Chondrocyte (in vitro differentiated cells): ENCODE results near the gene PPARA. TPM values are rescaled to one million over a fixed set of nuclear protein-coding genes. Genes with fewer than 3 reads are reported as not detected.

Experiments
- DNase-seq: peaks from one replicate; pipeline ENCODE4 v3.0.0; 2021; ENCODE audit warnings: mixed read lengths, low spot score
- H3K27ac Mint-ChIP-seq: one replicate; pipeline ENCODE4 v1.8.0; 2021; ENCODE audit warnings: mild to moderate bottlenecking, moderate library complexity, mixed read lengths; ENCODE audit not compliant: unreplicated experiment
- H3K27me3 Mint-ChIP-seq: 2 replicates; pipeline ENCODE4 v1.8.0; 2021; ENCODE audit warnings: low read depth, mixed read lengths
- H3K36me3 Mint-ChIP-seq: 2 replicates; pipeline ENCODE4 v1.8.0; 2021; ENCODE audit warnings: low read depth, mixed read lengths
- H3K4me1 Mint-ChIP-seq: 2 replicates; pipeline ENCODE4 v1.8.0; 2021; ENCODE audit warnings: low read depth, mild to moderate bottlenecking, mixed read lengths
- H3K4me3 Mint-ChIP-seq: one replicate; pipeline ENCODE4 v1.8.0; 2021; ENCODE audit warnings: mild to moderate bottlenecking, moderate library complexity, mixed read lengths; ENCODE audit not compliant: unreplicated experiment
- H3K9me3 Mint-ChIP-seq: 2 replicates; pipeline ENCODE4 v1.8.0; 2021; ENCODE audit warnings: low read depth, mixed read lengths
- total RNA-seq: library from RNA; stranded (reverse); gene quantifications from 3 replicates; pipeline ENCODE4 v1.2.1, GENCODE V29; 2021
- TF ChIP-seq, protein P1 (sequence below): fragments of 200-600 bp; sonication (generic); IDR thresholded peaks from 2 replicates; pipeline ENCODE4 v1.5.0; 2021; ENCODE audit warnings: antibody characterized with exemption, mild to moderate bottlenecking, moderate library complexity

Gene PPARA
- total RNA-seq, 1 donor from 2014 or later = 16.0 TPM

DNA sequence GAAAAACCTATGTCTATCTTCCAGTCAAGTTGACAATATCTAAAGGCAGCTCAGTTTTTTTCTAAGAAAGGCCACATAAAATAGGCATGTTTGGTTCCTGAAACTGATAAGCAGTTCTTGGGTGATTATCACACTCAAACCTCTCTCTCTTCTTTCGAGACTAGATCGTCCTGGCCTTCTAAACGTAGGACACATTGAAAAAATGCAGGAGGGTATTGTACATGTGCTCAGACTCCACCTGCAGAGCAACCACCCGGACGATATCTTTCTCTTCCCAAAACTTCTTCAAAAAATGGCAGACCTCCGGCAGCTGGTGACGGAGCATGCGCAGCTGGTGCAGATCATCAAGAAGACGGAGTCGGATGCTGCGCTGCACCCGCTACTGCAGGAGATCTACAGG is 84.6 kb downstream of the PPARA start:
- Mint-ChIP-seq H3K9me3 (no peaks in the 10 kb centered on the region), H3K27ac (peak overlapping the region; percentile 22), H3K4me3 (no peak overlapping the region), H3K27me3 (no peaks in the 10 kb centered on the region), H3K4me1 (peaks cover 12% of the 10 kb centered on the region), H3K36me3 (peaks cover 12% of the 10 kb centered on the region)
- no peak for DNase-seq
- TF ChIP-seq, protein P1, sequence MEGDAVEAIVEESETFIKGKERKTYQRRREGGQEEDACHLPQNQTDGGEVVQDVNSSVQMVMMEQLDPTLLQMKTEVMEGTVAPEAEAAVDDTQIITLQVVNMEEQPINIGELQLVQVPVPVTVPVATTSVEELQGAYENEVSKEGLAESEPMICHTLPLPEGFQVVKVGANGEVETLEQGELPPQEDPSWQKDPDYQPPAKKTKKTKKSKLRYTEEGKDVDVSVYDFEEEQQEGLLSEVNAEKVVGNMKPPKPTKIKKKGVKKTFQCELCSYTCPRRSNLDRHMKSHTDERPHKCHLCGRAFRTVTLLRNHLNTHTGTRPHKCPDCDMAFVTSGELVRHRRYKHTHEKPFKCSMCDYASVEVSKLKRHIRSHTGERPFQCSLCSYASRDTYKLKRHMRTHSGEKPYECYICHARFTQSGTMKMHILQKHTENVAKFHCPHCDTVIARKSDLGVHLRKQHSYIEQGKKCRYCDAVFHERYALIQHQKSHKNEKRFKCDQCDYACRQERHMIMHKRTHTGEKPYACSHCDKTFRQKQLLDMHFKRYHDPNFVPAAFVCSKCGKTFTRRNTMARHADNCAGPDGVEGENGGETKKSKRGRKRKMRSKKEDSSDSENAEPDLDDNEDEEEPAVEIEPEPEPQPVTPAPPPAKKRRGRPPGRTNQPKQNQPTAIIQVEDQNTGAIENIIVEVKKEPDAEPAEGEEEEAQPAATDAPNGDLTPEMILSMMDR = no peak

DNA sequence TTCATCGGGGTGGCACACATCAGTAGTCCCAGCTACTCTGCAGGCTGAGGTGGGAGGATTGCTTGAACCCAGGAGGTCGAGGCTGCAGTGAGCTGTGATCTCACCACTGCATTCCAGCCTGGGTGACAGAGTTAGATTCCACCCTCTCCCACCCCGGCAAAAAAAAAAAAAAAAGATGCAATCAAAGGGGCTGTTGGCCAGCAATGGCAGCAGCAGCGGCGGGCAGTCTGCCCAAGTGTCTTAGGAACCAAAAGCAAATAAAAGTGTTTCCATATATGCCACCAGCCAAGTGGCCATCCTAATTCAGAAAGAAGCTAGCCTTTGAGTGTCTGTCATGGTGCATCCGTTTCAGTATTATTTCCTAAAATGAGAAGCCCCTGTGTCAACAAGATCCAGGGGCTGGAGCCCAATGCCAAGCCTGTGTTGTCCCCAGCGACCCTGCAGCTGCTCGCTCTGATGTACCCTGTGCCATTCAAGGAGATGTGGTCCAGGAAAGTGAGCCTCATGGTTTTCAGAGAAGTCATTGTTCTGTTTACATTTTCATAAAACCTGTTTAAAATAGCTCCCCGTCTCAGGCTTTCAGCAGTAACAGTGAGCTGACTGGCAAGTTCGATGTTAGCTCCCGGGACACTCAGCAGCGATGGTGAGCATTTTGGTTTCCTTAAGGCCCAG is 87.3 kb downstream of the PPARA start:
- no peak overlapping the region for H3K27ac Mint-ChIP-seq

GRCh38 chr22:46238541-46238940 is 88.2 kb downstream of the PPARA start:
- TF ChIP-seq, protein P1 = no peak
- Mint-ChIP-seq H3K27me3 (no peaks in the 10 kb centered on the region), H3K36me3 (peaks cover 14% of the 10 kb centered on the region), H3K4me3 (no peak overlapping the region), H3K4me1 (peaks cover 11% of the 10 kb centered on the region), H3K27ac (no peak overlapping the region), H3K9me3 (no peaks in the 10 kb centered on the region)
- no peak for DNase-seq

More for the DNA sequence above, 87.3 kb downstream of the PPARA start:
- H3K36me3 Mint-ChIP-seq = peaks cover 14% of the 10 kb centered on the region
- no peak overlapping the region for H3K4me3 Mint-ChIP-seq
- no peaks in the 10 kb centered on the region for H3K9me3 Mint-ChIP-seq
- peaks cover 16% of the 10 kb centered on the region for H3K4me1 Mint-ChIP-seq
- H3K27me3 Mint-ChIP-seq = no peaks in the 10 kb centered on the region
- TF ChIP-seq, protein P1 = no peak
- no peak for DNase-seq

- Mint-ChIP-seq H3K4me1 (peaks cover 6% of the 10 kb centered on the region), H3K9me3 (no peaks in the 10 kb centered on the region), H3K36me3 (peaks cover 14% of the 10 kb centered on the region), H3K27me3 (no peaks in the 10 kb centered on the region), H3K27ac (no peak overlapping the region), H3K4me3 (no peak overlapping the region)
- TF ChIP-seq, protein P1 = no peak
- no peak for DNase-seq
Observed at GRCh38 chr22:46239261-46240048, 89.1 kb downstream of the PPARA start.

DNA sequence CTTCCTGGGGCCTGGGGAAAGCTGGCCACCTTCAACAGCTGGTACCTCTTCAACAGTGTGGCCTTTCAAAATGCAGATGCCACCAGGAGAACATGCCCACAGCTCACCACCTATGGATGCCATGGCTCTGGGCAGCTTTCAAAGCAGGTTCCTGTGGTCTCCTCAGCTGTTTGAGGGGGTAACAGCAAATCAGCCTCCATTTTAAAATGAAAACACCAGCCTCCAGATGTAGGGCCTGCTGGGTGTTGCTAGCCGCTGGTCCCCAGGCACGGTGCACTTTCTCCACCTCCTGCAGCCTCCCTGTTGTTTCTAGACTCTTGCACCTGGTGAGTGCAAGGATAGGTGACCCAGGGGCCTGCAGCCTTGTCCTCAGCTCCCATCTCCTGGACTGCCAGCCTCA is 89.7 kb downstream of the PPARA start:
- no peak for DNase-seq
- no peak overlapping the region for H3K4me3 Mint-ChIP-seq
- peaks cover 4% of the 10 kb centered on the region for H3K4me1 Mint-ChIP-seq
- no peaks in the 10 kb centered on the region for H3K9me3 Mint-ChIP-seq
- no peaks in the 10 kb centered on the region for H3K27me3 Mint-ChIP-seq
- peaks cover 13% of the 10 kb centered on the region for H3K36me3 Mint-ChIP-seq
- TF ChIP-seq, protein P1 = no peak
- H3K27ac Mint-ChIP-seq = no peak overlapping the region
